ENCODE results near the gene TENT5A.

TENT5A gene

GRCh38 chr6:81722506-81723223 lies 29.8 kb downstream of the TENT5A start:
- Histone ChIP-seq H3K4me2 (ENCODE audit: low read length) (no peak overlapping the region), H3K9me3 (ENCODE audit: insufficient read depth, low read length) (peaks cover 3% of the 10 kb centered on the region; the same call in 1 of the 2 replicates), H3K27me3 (ENCODE audit: low read depth, low read length) (no peaks in the 10 kb centered on the region), H3K27ac (ENCODE audit: low read length) (no peak overlapping the region), H2AFZ (ENCODE audit: low read depth, low read length) (no peak overlapping the region), H3K36me3 (replicated peaks; ENCODE audit: low read depth, low read length) (no peaks in the 10 kb centered on the region), H3K79me2 (ENCODE audit: low read length) (no peaks in the 10 kb centered on the region), H3K4me1 (ENCODE audit: low read length) (peaks cover 1% of the 10 kb centered on the region), H4K20me1 (ENCODE audit: insufficient read depth, low read length) (no peaks in the 10 kb centered on the region), H3K9ac (ENCODE audit: low read length) (no peak overlapping the region), H3K4me3 (ENCODE audit: low read length) (no peak overlapping the region)
- no peak for TF ChIP-seq CTCF (IDR thresholded peaks at IDR 0.05; ENCODE audit: low read depth, low read length)
- no peak for TF ChIP-seq EZH2phosphoT487 (IDR thresholded peaks at IDR 0.05; ENCODE audit: low read depth)

GRCh38 chr6:81720427-81720826 lies 32.1 kb downstream of the TENT5A start:
- Histone ChIP-seq H3K27ac (ENCODE audit: low read length) (no peak overlapping the region), H3K9me3 (ENCODE audit: insufficient read depth, low read length) (peaks cover 3% of the 10 kb centered on the region; the same call in 1 of the 2 replicates), H3K27me3 (ENCODE audit: low read depth, low read length) (no peaks in the 10 kb centered on the region), H3K4me2 (ENCODE audit: low read length) (no peak overlapping the region), H3K4me1 (ENCODE audit: low read length) (no peaks in the 10 kb centered on the region), H4K20me1 (ENCODE audit: insufficient read depth, low read length) (no peaks in the 10 kb centered on the region), H2AFZ (ENCODE audit: low read depth, low read length) (no peak overlapping the region), H3K9ac (ENCODE audit: low read length) (no peak overlapping the region), H3K79me2 (ENCODE audit: low read length) (no peaks in the 10 kb centered on the region), H3K4me3 (ENCODE audit: low read length) (no peak overlapping the region), H3K36me3 (replicated peaks; ENCODE audit: low read depth, low read length) (no peaks in the 10 kb centered on the region)
- TF ChIP-seq EZH2phosphoT487 (IDR thresholded peaks at IDR 0.05; ENCODE audit: low read depth): no peak
- no peak for TF ChIP-seq CTCF (IDR thresholded peaks at IDR 0.05; ENCODE audit: low read depth, low read length)

GRCh38 chr6:81718126-81718525 lies 34.4 kb downstream of the TENT5A start:
- Histone ChIP-seq H4K20me1 (ENCODE audit: insufficient read depth, low read length) (no peaks in the 10 kb centered on the region), H2AFZ (ENCODE audit: low read depth, low read length) (no peak overlapping the region), H3K4me1 (ENCODE audit: low read length) (no peaks in the 10 kb centered on the region), H3K79me2 (ENCODE audit: low read length) (no peaks in the 10 kb centered on the region), H3K36me3 (replicated peaks; ENCODE audit: low read depth, low read length) (no peaks in the 10 kb centered on the region), H3K27ac (ENCODE audit: low read length) (no peak overlapping the region), H3K9ac (ENCODE audit: low read length) (no peak overlapping the region), H3K9me3 (ENCODE audit: insufficient read depth, low read length) (no peaks in the 10 kb centered on the region), H3K4me3 (ENCODE audit: low read length) (no peak overlapping the region), H3K4me2 (ENCODE audit: low read length) (no peak overlapping the region), H3K27me3 (ENCODE audit: low read depth, low read length) (no peaks in the 10 kb centered on the region)
- TF ChIP-seq EZH2phosphoT487 (IDR thresholded peaks at IDR 0.05; ENCODE audit: low read depth) (no peak), CTCF (IDR thresholded peaks at IDR 0.05; ENCODE audit: low read depth, low read length) (no peak)

GRCh38 chr6:81714684-81715083 lies 37.8 kb downstream of the TENT5A start:
- Histone ChIP-seq H4K20me1 (ENCODE audit: insufficient read depth, low read length) (no peaks in the 10 kb centered on the region), H3K9me3 (ENCODE audit: insufficient read depth, low read length) (no peaks in the 10 kb centered on the region), H2AFZ (ENCODE audit: low read depth, low read length) (no peak overlapping the region), H3K9ac (ENCODE audit: low read length) (no peak overlapping the region), H3K27ac (ENCODE audit: low read length) (no peak overlapping the region), H3K4me1 (ENCODE audit: low read length) (no peaks in the 10 kb centered on the region), H3K79me2 (ENCODE audit: low read length) (no peaks in the 10 kb centered on the region), H3K4me3 (ENCODE audit: low read length) (no peak overlapping the region), H3K36me3 (replicated peaks; ENCODE audit: low read depth, low read length) (no peaks in the 10 kb centered on the region), H3K27me3 (ENCODE audit: low read depth, low read length) (no peaks in the 10 kb centered on the region), H3K4me2 (ENCODE audit: low read length) (no peak overlapping the region)
- no peak for TF ChIP-seq EZH2phosphoT487 (IDR thresholded peaks at IDR 0.05; ENCODE audit: low read depth)
- no peak for TF ChIP-seq CTCF (IDR thresholded peaks at IDR 0.05; ENCODE audit: low read depth, low read length)

All from OCI-LY3 (cell line).